ENCODE results near the gene WDR83.

WDR83 gene

GRCh38 chr19:12689012-12689411 is 22.4 kb downstream of the WDR83 start:
- TF ChIP-seq REST (IDR thresholded peaks at IDR 0.05; ENCODE audit: insufficient read depth in 1 of 2, low read depth in 2 of 2, low read length in 2 of 2) (no peak), POLR2AphosphoS5 (IDR thresholded peaks at IDR 0.05; ENCODE audit: low read depth, low read length) (no peak), FOXP2 (optimal IDR thresholded peaks at IDR 0.05; ENCODE audit: borderline replicate concordance, extremely low read depth, extremely low read length, insufficient read depth) (no peak), SIN3A (IDR thresholded peaks at IDR 0.05; ENCODE audit: borderline replicate concordance, insufficient read depth, low read length) (no peak), TAF1 (IDR thresholded peaks at IDR 0.05; ENCODE audit: borderline replicate concordance, insufficient read depth, low read length) (no peak)

GRCh38 chr19:12689581-12690216 is 23.1 kb downstream of the WDR83 start:
- TF ChIP-seq FOXP2 (optimal IDR thresholded peaks at IDR 0.05; ENCODE audit: borderline replicate concordance, extremely low read depth, extremely low read length, insufficient read depth) (no peak), REST (IDR thresholded peaks at IDR 0.05; ENCODE audit: insufficient read depth in 1 of 2, low read depth in 2 of 2, low read length in 2 of 2) (no peak), SIN3A (IDR thresholded peaks at IDR 0.05; ENCODE audit: borderline replicate concordance, insufficient read depth, low read length) (no peak), POLR2AphosphoS5 (IDR thresholded peaks at IDR 0.05; ENCODE audit: low read depth, low read length) (no peak), TAF1 (IDR thresholded peaks at IDR 0.05; ENCODE audit: borderline replicate concordance, insufficient read depth, low read length) (no peak)

GRCh38 chr19:12692960-12693359 is 26.4 kb downstream of the WDR83 start:
- TF ChIP-seq FOXP2 (optimal IDR thresholded peaks at IDR 0.05; ENCODE audit: borderline replicate concordance, extremely low read depth, extremely low read length, insufficient read depth) (no peak), SIN3A (IDR thresholded peaks at IDR 0.05; ENCODE audit: borderline replicate concordance, insufficient read depth, low read length) (no peak), REST (IDR thresholded peaks at IDR 0.05; ENCODE audit: insufficient read depth in 1 of 2, low read depth in 2 of 2, low read length in 2 of 2) (no peak), TAF1 (IDR thresholded peaks at IDR 0.05; ENCODE audit: borderline replicate concordance, insufficient read depth, low read length) (no peak), POLR2AphosphoS5 (IDR thresholded peaks at IDR 0.05; ENCODE audit: low read depth, low read length) (no peak)

- TF ChIP-seq POLR2AphosphoS5 (IDR thresholded peaks at IDR 0.05; ENCODE audit: low read depth, low read length) (no peak), FOXP2 (optimal IDR thresholded peaks at IDR 0.05; ENCODE audit: borderline replicate concordance, extremely low read depth, extremely low read length, insufficient read depth) (no peak)
Measured at GRCh38 chr19:12694641-12695040, 28.0 kb downstream of the WDR83 start.

GRCh38 chr19:12695096-12695495 is 28.5 kb downstream of the WDR83 start:
- TF ChIP-seq REST (IDR thresholded peaks at IDR 0.05; ENCODE audit: insufficient read depth in 1 of 2, low read depth in 2 of 2, low read length in 2 of 2): no peak
- TF ChIP-seq FOXP2 (optimal IDR thresholded peaks at IDR 0.05; ENCODE audit: borderline replicate concordance, extremely low read depth, extremely low read length, insufficient read depth): no peak
- no peak for TF ChIP-seq POLR2AphosphoS5 (IDR thresholded peaks at IDR 0.05; ENCODE audit: low read depth, low read length)
- no peak for TF ChIP-seq SIN3A (IDR thresholded peaks at IDR 0.05; ENCODE audit: borderline replicate concordance, insufficient read depth, low read length)
- TF ChIP-seq TAF1 (IDR thresholded peaks at IDR 0.05; ENCODE audit: borderline replicate concordance, insufficient read depth, low read length): no peak
